Activated naive CD8-positive, alpha-beta T cell treated with anti-CD3 and anti-CD28 coated beads, Interleukin-2, amount 10 ng/mL, durations not matched to agents 7 days and 5 days (primary cell): ENCODE data around the gene CUX1. TPM values are rescaled to one million over a fixed set of nuclear protein-coding genes. Genes with fewer than 3 reads are reported as not detected.
"Not testable (repeated sequence)": the region's sequence is repeated elsewhere in the genome, so short reads cannot be mapped to it uniquely, and the experiment has no call there.

Source experiments
- ATAC-seq: fragments of 150-1000 bp; cut with Tn5 transposase; one replicate; pipeline ENCODE4 v1.10.0; 2021; ENCODE audit warnings: low read depth, moderate library complexity
- POLR2A ChIA-PET: fragments of 350-600 bp; sonication (Branson Sonifier 250); formaldehyde crosslinking; loops from one replicate; lab custom pipeline; 2021; ENCODE audit warnings: antibody characterized with exemption; lab: Charles Lee
- DNase-seq: peaks from one replicate; pipeline ENCODE4 v3.0.0; 2021
- H3K27ac Mint-ChIP-seq: one replicate; pipeline ENCODE4 v1.8.0; 2022; ENCODE audit warnings: mild to moderate bottlenecking, mixed read lengths
- H3K27me3 Mint-ChIP-seq: one replicate; pipeline ENCODE4 v1.8.0; 2022; ENCODE audit warnings: mild to moderate bottlenecking, moderate library complexity, mixed read lengths
- H3K36me3 Mint-ChIP-seq: one replicate; pipeline ENCODE4 v1.8.0; 2021; ENCODE audit warnings: mild to moderate bottlenecking, mixed read lengths
- H3K4me1 Mint-ChIP-seq: one replicate; pipeline ENCODE4 v1.8.0; 2021; ENCODE audit warnings: mixed read lengths
- H3K4me3 Mint-ChIP-seq: one replicate; pipeline ENCODE4 v1.8.0; 2022; ENCODE audit warnings: mild to moderate bottlenecking, moderate library complexity, mixed read lengths
- H3K9me3 Mint-ChIP-seq: one replicate; pipeline ENCODE4 v1.8.0; 2021; ENCODE audit warnings: mixed read lengths
- total RNA-seq, 2 experiments: library from RNA; stranded (reverse); gene quantifications; one replicate each; pipeline ENCODE4 v1.2.3, GENCODE V29; 2021

The CUX1 gene
- total RNA-seq, 2 experiments from 2014 or later: 35.7 to 37.6 TPM

- Mint-ChIP-seq H3K36me3 (no peaks in the 10 kb centered on the region), H3K4me1 (peaks cover 1% of the 10 kb centered on the region), H3K9me3 (no peaks in the 10 kb centered on the region), H3K27ac (no peak overlapping the region), H3K27me3 (no peaks in the 10 kb centered on the region), H3K4me3 (no peak overlapping the region)
- POLR2A ChIA-PET: no interaction called here
- no peak for DNase-seq
- ATAC-seq: no peak
These were observed 180.8 kb downstream of the CUX1 start for GRCh38 chr7:101998029-101998905.

GRCh38 chr7:101998906-101999240 is 181.4 kb downstream of the CUX1 start:
- POLR2A ChIA-PET: no interaction called here
- DNase-seq (no peak), ATAC-seq (no peak)
- no peaks in the 10 kb centered on the region for H3K27me3 Mint-ChIP-seq
- H3K4me1 Mint-ChIP-seq: peaks cover 1% of the 10 kb centered on the region
- H3K4me3 Mint-ChIP-seq: no peak overlapping the region
- H3K27ac Mint-ChIP-seq: no peak overlapping the region
- no peaks in the 10 kb centered on the region for H3K9me3 Mint-ChIP-seq
- no peaks in the 10 kb centered on the region for H3K36me3 Mint-ChIP-seq

GRCh38 chr7:101999393-101999792 is 182.0 kb downstream of the CUX1 start:
- Mint-ChIP-seq H3K4me1 (peaks cover 1% of the 10 kb centered on the region), H3K9me3 (no peaks in the 10 kb centered on the region), H3K27ac (no peak overlapping the region), H3K36me3 (no peaks in the 10 kb centered on the region), H3K27me3 (no peaks in the 10 kb centered on the region), H3K4me3 (no peak overlapping the region)
- DNase-seq (no peak), ATAC-seq (no peak)
- POLR2A ChIA-PET: no interaction called here

GRCh38 chr7:102000123-102000522 is 182.7 kb downstream of the CUX1 start:
- POLR2A ChIA-PET: no interaction called here
- no peaks in the 10 kb centered on the region for H3K36me3 Mint-ChIP-seq

GRCh38 chr7:102004229-102004628 is 186.8 kb downstream of the CUX1 start:
- no peak for ATAC-seq
- Mint-ChIP-seq H3K9me3 (no peaks in the 10 kb centered on the region), H3K27ac (no peak overlapping the region), H3K36me3 (no peaks in the 10 kb centered on the region), H3K27me3 (no peaks in the 10 kb centered on the region), H3K4me1 (peaks cover 1% of the 10 kb centered on the region), H3K4me3 (no peak overlapping the region)
- POLR2A ChIA-PET: no interaction called here
- DNase-seq: no peak

More at GRCh38 chr7:102000123-102000522, 182.7 kb downstream of the CUX1 start:
- ATAC-seq: no peak
- H3K27me3 Mint-ChIP-seq: no peaks in the 10 kb centered on the region
- peaks cover 1% of the 10 kb centered on the region for H3K4me1 Mint-ChIP-seq
- DNase-seq: no peak
- no peak overlapping the region for H3K27ac Mint-ChIP-seq
- H3K9me3 Mint-ChIP-seq: no peaks in the 10 kb centered on the region
- H3K4me3 Mint-ChIP-seq: no peak overlapping the region

GRCh38 chr7:102004848-102005247 is 187.4 kb downstream of the CUX1 start:
- Mint-ChIP-seq H3K27me3 (no peaks in the 10 kb centered on the region), H3K27ac (no peak overlapping the region), H3K4me3 (no peak overlapping the region), H3K9me3 (no peaks in the 10 kb centered on the region), H3K36me3 (no peaks in the 10 kb centered on the region), H3K4me1 (peaks cover 1% of the 10 kb centered on the region)
- DNase-seq: no peak
- no peak for ATAC-seq
- POLR2A ChIA-PET: no interaction called here

GRCh38 chr7:102005933-102006480 is 188.6 kb downstream of the CUX1 start:
- H3K9me3 Mint-ChIP-seq: no peaks in the 10 kb centered on the region
- no peak overlapping the region for H3K4me3 Mint-ChIP-seq
- H3K36me3 Mint-ChIP-seq: no peaks in the 10 kb centered on the region
- ATAC-seq (no peak), DNase-seq (no peak)
- POLR2A ChIA-PET: no interaction called here
- H3K4me1 Mint-ChIP-seq: peaks cover 1% of the 10 kb centered on the region
- no peak overlapping the region for H3K27ac Mint-ChIP-seq
- H3K27me3 Mint-ChIP-seq: no peaks in the 10 kb centered on the region

- DNase-seq (no peak), ATAC-seq (no peak)
- Mint-ChIP-seq H3K9me3 (no peaks in the 10 kb centered on the region), H3K36me3 (no peaks in the 10 kb centered on the region), H3K4me3 (no peak overlapping the region), H3K27ac (no peak overlapping the region), H3K27me3 (no peaks in the 10 kb centered on the region), H3K4me1 (peaks cover 1% of the 10 kb centered on the region)
- POLR2A ChIA-PET: no interaction called here
These were observed 189.3 kb downstream of the CUX1 start for GRCh38 chr7:102006695-102007094.

- ATAC-seq (no peak), DNase-seq (no peak)
- Mint-ChIP-seq H3K36me3 (no peaks in the 10 kb centered on the region), H3K27me3 (no peaks in the 10 kb centered on the region), H3K4me3 (no peak overlapping the region), H3K9me3 (no peaks in the 10 kb centered on the region), H3K4me1 (peaks cover 1% of the 10 kb centered on the region), H3K27ac (no peak overlapping the region)
- POLR2A ChIA-PET: no interaction called here
These were observed 191.3 kb downstream of the CUX1 start for GRCh38 chr7:102008535-102009262.

- Mint-ChIP-seq H3K4me1 (peaks cover 1% of the 10 kb centered on the region), H3K9me3 (no peaks in the 10 kb centered on the region), H3K27ac (no peak overlapping the region), H3K27me3 (no peaks in the 10 kb centered on the region), H3K36me3 (no peaks in the 10 kb centered on the region), H3K4me3 (no peak overlapping the region)
- POLR2A ChIA-PET: no interaction called here
- ATAC-seq (no peak), DNase-seq (no peak)
These were observed 192.2 kb downstream of the CUX1 start for GRCh38 chr7:102009628-102010027.

- not testable (repeated sequence) for ATAC-seq, H3K9me3 Mint-ChIP-seq, H3K27ac Mint-ChIP-seq, H3K36me3 Mint-ChIP-seq, H3K4me1 Mint-ChIP-seq, DNase-seq, H3K4me3 Mint-ChIP-seq, H3K27me3 Mint-ChIP-seq
- POLR2A ChIA-PET: interaction anchor here (0.6 kb wide), 1 partner anchor 370 kb away, joined by 3 read pairs; no protein-coding TSS in a partner anchor
These were observed 194.8 kb downstream of the CUX1 start for GRCh38 chr7:102012112-102012830.

- H3K36me3 Mint-ChIP-seq: peaks cover 2% of the 10 kb centered on the region
- ATAC-seq (no peak), DNase-seq (no peak)
- peaks cover 4% of the 10 kb centered on the region for H3K4me1 Mint-ChIP-seq
- no peak overlapping the region for H3K4me3 Mint-ChIP-seq
- H3K9me3 Mint-ChIP-seq: no peaks in the 10 kb centered on the region
- H3K27me3 Mint-ChIP-seq: no peaks in the 10 kb centered on the region
- POLR2A ChIA-PET: interaction anchor here (0.6 kb wide), 1 partner anchor 371 kb away, joined by 3 read pairs; no protein-coding TSS in a partner anchor
- peak overlapping the region; percentile 37 for H3K27ac Mint-ChIP-seq
These were observed 195.6 kb downstream of the CUX1 start for GRCh38 chr7:102012941-102013461.

GRCh38 chr7:102018876-102019275 is 201.4 kb downstream of the CUX1 start:
- Mint-ChIP-seq H3K36me3 (peaks cover 2% of the 10 kb centered on the region), H3K27me3 (no peaks in the 10 kb centered on the region), H3K4me1 (peaks cover 2% of the 10 kb centered on the region), H3K9me3 (no peaks in the 10 kb centered on the region), H3K4me3 (no peak overlapping the region), H3K27ac (no peak overlapping the region)
- DNase-seq (no peak), ATAC-seq (no peak)
- POLR2A ChIA-PET: no interaction called here
